Caco-2 (cell line): ENCODE results near the gene ST3GAL3. TPM values are rescaled to one million over a fixed set of nuclear protein-coding genes. Genes with fewer than 3 reads are reported as not detected.

ENCODE experiments used
- BruUV-seq: library from RNA; stranded (reverse); fragments of 400-500 nt; replicated peaks from 2 replicates; lab custom pipeline; 2021; lab: Mats Ljungman, UMichigan
- CTCF ChIA-PET: fragments of 300-600 bp; sonication (Branson Sonifier 250); formaldehyde crosslinking; loops from one replicate; lab custom pipeline; 2022; ENCODE audit warnings: antibody characterized with exemption; lab: Charles Lee
- POLR2A ChIA-PET: fragments of 300-600 bp; sonication (Branson Sonifier 250); formaldehyde crosslinking; loops from one replicate; lab custom pipeline; 2022; ENCODE audit warnings: antibody characterized with exemption; lab: Charles Lee
- DNase-seq, 2 experiments: peaks; one replicate each; pipeline versions ENCODE4 v3.0.0 to v3.0.0-alpha.2; 2020 to 2022
- H3K27me3 ChIP-seq: replicated peaks from 2 replicates; pipeline ENCODE4 v1.6.0; 2011; ENCODE audit warnings: low read length; ENCODE audit not compliant: control insufficient read depth, insufficient read depth
- H3K36me3 ChIP-seq: 2 replicates; pipeline ENCODE4 v1.5.1; 2011; ENCODE audit warnings: low read length; ENCODE audit not compliant: control insufficient read depth, insufficient read depth
- H3K4me1 ChIP-seq: fragments of 250-450 bp; sonication (Bioruptor Pico); 2 replicates; pipeline ENCODE4 v1.5.1; 2020; ENCODE audit warnings: mild to moderate bottlenecking
- H3K4me3 ChIP-seq: 2 replicates; pipeline ENCODE4 v1.5.1; 2011; ENCODE audit warnings: low read depth, mild to moderate bottlenecking, control low read depth, low read length
- H3K9me3 ChIP-seq: fragments of 250-450 bp; sonication (Bioruptor Pico); 2 replicates; pipeline ENCODE4 v1.5.1; 2020; ENCODE audit warnings: mild to moderate bottlenecking, moderate library complexity
- H3K27ac Mint-ChIP-seq: one replicate; pipeline ENCODE4 v1.8.0; 2022; ENCODE audit warnings: mixed read lengths; ENCODE audit not compliant: unreplicated experiment
- H3K27me3 Mint-ChIP-seq: one replicate; pipeline ENCODE4 v1.8.0; 2022; ENCODE audit warnings: mixed read lengths; ENCODE audit not compliant: insufficient read depth, unreplicated experiment
- H3K36me3 Mint-ChIP-seq: one replicate; pipeline ENCODE4 v1.8.0; 2022; ENCODE audit warnings: mild to moderate bottlenecking, mixed read lengths; ENCODE audit not compliant: insufficient read depth, unreplicated experiment
- H3K4me1 Mint-ChIP-seq: one replicate; pipeline ENCODE4 v1.8.0; 2022; ENCODE audit warnings: low read depth, mixed read lengths; ENCODE audit not compliant: unreplicated experiment
- H3K4me3 Mint-ChIP-seq: one replicate; pipeline ENCODE4 v1.8.0; 2022; ENCODE audit warnings: mild to moderate bottlenecking, moderate library complexity, mixed read lengths; ENCODE audit not compliant: unreplicated experiment
- H3K9me3 Mint-ChIP-seq: one replicate; pipeline ENCODE4 v1.8.0; 2022; ENCODE audit warnings: mixed read lengths; ENCODE audit not compliant: unreplicated experiment
- intact Hi-C: fragments of 100-400 bp; cut with micrococcal nuclease; formaldehyde crosslinking; loops from one replicate; pipeline ENCODE4 v1.10.0; 2022; ENCODE audit not compliant: unreplicated experiment
- total RNA-seq: library from RNA; stranded (reverse); gene quantifications from 2 replicates; pipeline ENCODE4 v1.2.3, GENCODE V29; 2022
- TF ChIP-seq, protein P1 (sequence below), 2 experiments: fragments of 200-600 bp in 1 of 2; IDR thresholded peaks; 1 replicate in 1 of 2; 2 replicates in 1 of 2; pipeline versions ENCODE4 v1.5.1 to v1.8.0; 2011 to 2022; ENCODE audit warnings: antibody characterized with exemption in 1 of 2, control low read depth in 1 of 2, inconsistent platforms in 1 of 2, low read depth in 1 of 2, low read length in 1 of 2, mild to moderate bottlenecking in 1 of 2, moderate library complexity in 1 of 2; ENCODE audit not compliant: insufficient read depth in 1 of 2, severe bottlenecking in 1 of 2, unreplicated experiment in 1 of 2

The ST3GAL3 gene
- total RNA-seq, 1 experiment from 2014 or later = 5.6 TPM

DNA sequence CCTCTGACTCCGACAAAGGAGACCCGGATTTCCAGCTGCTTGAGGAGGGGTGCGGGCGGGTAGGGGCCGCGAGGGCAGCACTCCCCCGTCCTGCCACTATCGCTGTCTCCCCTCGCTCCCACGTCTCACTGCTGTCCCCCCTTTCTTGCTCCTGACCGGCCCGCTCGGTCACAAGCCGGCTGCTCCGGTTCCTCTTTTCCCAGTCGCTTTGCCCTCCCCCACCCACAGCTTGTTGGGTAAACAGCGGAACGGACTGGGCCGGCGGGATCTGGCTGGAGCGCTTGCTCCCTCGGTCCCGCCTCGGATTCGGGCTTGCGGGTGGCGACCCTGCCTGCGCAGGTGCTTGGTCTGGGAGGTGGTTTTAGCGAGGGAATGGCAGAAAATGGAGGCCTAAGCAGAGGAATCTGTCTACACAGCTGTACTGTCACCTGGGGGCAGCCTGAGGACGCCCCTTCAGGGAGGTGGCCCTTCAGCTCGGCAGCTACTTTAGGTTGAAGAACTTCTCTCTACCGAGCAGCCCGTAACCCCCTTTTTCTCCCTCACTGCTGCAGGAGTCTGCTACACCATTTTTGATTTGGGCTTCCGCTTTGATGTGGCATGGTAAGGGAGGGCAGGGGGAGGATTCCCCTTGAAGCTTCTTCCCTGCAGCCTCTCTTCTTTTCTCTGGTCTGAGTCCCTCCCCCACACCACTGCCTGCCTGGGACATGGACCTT is 268.1 kb downstream of the ST3GAL3 start:
- ChIA-PET POLR2A (interaction anchor here (0.6 to 0.9 kb wide), 4 partner anchors 24 to 656 kb away, joined by 3 to 9 read pairs (median 8); partner anchors contain the start of gene KDM4A), CTCF (interaction anchor here (0.6 to 0.7 kb wide), 2 partner anchors 41 to 77 kb away, joined by 4 to 6 read pairs; no protein-coding TSS in a partner anchor)
- Histone ChIP-seq H3K27me3 (no peaks in the 10 kb centered on the region), H3K36me3 (peaks cover 4% of the 10 kb centered on the region), H3K4me1 (peaks cover 21% of the 10 kb centered on the region), H3K9me3 (no peaks in the 10 kb centered on the region), H3K4me3 (peak overlapping the region; percentile 96)
- Mint-ChIP-seq H3K27me3 (no peaks in the 10 kb centered on the region), H3K27ac (peak overlapping the region; percentile 88), H3K9me3 (no peaks in the 10 kb centered on the region), H3K4me3 (peak overlapping the region; percentile 91), H3K36me3 (peaks cover 40% of the 10 kb centered on the region), H3K4me1 (peaks cover 18% of the 10 kb centered on the region)
- TSS peak; percentile 42 for BruUV-seq
- TF ChIP-seq, protein P1, sequence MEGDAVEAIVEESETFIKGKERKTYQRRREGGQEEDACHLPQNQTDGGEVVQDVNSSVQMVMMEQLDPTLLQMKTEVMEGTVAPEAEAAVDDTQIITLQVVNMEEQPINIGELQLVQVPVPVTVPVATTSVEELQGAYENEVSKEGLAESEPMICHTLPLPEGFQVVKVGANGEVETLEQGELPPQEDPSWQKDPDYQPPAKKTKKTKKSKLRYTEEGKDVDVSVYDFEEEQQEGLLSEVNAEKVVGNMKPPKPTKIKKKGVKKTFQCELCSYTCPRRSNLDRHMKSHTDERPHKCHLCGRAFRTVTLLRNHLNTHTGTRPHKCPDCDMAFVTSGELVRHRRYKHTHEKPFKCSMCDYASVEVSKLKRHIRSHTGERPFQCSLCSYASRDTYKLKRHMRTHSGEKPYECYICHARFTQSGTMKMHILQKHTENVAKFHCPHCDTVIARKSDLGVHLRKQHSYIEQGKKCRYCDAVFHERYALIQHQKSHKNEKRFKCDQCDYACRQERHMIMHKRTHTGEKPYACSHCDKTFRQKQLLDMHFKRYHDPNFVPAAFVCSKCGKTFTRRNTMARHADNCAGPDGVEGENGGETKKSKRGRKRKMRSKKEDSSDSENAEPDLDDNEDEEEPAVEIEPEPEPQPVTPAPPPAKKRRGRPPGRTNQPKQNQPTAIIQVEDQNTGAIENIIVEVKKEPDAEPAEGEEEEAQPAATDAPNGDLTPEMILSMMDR (IDR thresholded peaks at IDR 0.05; ENCODE audit: insufficient read depth in 1 of 2, low read depth in 1 of 2, low read length in 1 of 2, severe bottlenecking in 1 of 2, unreplicated experiment in 1 of 2) = no peak
- DNase-seq = peak in 1 of 2 experiments; percentile 40
- intact Hi-C loops = loop anchor here (2.0 kb wide), 1 partner anchor 15 kb away; the partner anchor contains the start of gene CCDC24

DNA sequence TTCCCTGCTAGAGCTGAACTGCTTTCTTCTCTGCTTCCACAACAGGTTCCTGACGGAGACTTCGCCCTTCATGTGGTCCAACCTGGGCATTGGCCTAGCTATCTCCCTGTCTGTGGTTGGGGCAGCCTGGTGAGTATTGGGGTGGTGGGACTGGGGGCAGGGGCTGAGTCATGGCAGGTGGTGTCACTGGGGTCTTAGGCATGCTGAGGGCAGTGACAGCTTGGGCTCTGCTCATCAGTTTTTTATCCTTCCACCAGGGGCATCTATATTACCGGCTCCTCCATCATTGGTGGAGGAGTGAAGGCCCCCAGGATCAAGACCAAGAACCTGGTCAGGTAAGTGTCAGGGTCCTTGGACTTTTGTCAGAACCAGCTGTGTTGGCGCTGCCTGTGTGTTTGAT is 268.7 kb downstream of the ST3GAL3 start:
- Mint-ChIP-seq H3K4me3 (peak overlapping the region; percentile 91), H3K36me3 (peaks cover 45% of the 10 kb centered on the region), H3K27ac (peak overlapping the region; percentile 88), H3K4me1 (peaks cover 24% of the 10 kb centered on the region), H3K9me3 (no peaks in the 10 kb centered on the region), H3K27me3 (no peaks in the 10 kb centered on the region)
- Histone ChIP-seq H3K4me3 (peak overlapping the region; percentile 96), H3K9me3 (no peaks in the 10 kb centered on the region), H3K4me1 (peaks cover 21% of the 10 kb centered on the region), H3K36me3 (peaks cover 4% of the 10 kb centered on the region), H3K27me3 (no peaks in the 10 kb centered on the region)
- ChIA-PET POLR2A (interaction anchor here (0.8 kb wide), 1 partner anchor 618 kb away, joined by 9 read pairs; no protein-coding TSS in a partner anchor), CTCF (no interaction called here)
- TF ChIP-seq, protein P1 (IDR thresholded peaks at IDR 0.05; ENCODE audit: insufficient read depth in 1 of 2, low read depth in 1 of 2, low read length in 1 of 2, severe bottlenecking in 1 of 2, unreplicated experiment in 1 of 2) = no peak
- intact Hi-C loops = no loop called here
- BruUV-seq = no TSS peak
- DNase-seq = no peak

DNA sequence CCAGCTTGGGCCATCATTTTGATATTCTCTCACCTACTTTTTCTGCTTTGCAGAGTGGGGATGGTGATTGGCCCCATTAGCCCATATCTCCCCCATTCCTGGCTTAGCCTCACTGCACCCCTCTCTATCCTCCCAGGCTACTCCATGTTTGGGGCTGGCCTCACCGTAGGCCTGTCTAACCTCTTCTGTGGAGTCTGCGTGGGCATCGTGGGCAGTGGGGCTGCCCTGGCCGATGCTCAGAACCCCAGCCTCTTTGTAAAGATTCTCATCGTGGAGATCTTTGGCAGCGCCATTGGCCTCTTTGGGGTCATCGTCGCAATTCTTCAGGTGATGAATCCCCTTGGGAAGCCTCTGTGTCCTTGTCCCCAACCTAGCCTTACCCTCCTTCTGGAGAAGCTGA is 269.6 kb downstream of the ST3GAL3 start:
- Mint-ChIP-seq H3K9me3 (no peaks in the 10 kb centered on the region), H3K4me1 (peaks cover 24% of the 10 kb centered on the region), H3K4me3 (peak overlapping the region; percentile 91), H3K27me3 (no peaks in the 10 kb centered on the region), H3K27ac (no peak overlapping the region), H3K36me3 (peaks cover 45% of the 10 kb centered on the region)
- peaks cover 21% of the 10 kb centered on the region for H3K4me1 ChIP-seq
- ChIA-PET POLR2A (no interaction called here), CTCF (interaction anchor here (1.0 kb wide), 1 partner anchor 15 kb away, joined by 3 read pairs; no protein-coding TSS in a partner anchor)
- no peak for DNase-seq
- peaks cover 4% of the 10 kb centered on the region for H3K36me3 ChIP-seq
- BruUV-seq = no TSS peak
- TF ChIP-seq, protein P1 (IDR thresholded peaks at IDR 0.05; ENCODE audit: insufficient read depth in 1 of 2, low read depth in 1 of 2, low read length in 1 of 2, severe bottlenecking in 1 of 2, unreplicated experiment in 1 of 2) = no peak
- no peak overlapping the region for H3K4me3 ChIP-seq
- no peaks in the 10 kb centered on the region for H3K27me3 ChIP-seq
- intact Hi-C loops = no loop called here
- H3K9me3 ChIP-seq = no peaks in the 10 kb centered on the region
